GM12801 (cell line): ENCODE results near the gene CRNKL1.

Source experiments
- TF ChIP-seq, protein P1 (sequence below): IDR thresholded peaks from one replicate; pipeline ENCODE4 v1.5.1; 2011; ENCODE audit warnings: control low read depth; ENCODE audit not compliant: insufficient read length; ENCODE audit errors: extremely low read depth

CRNKL1 gene

DNA sequence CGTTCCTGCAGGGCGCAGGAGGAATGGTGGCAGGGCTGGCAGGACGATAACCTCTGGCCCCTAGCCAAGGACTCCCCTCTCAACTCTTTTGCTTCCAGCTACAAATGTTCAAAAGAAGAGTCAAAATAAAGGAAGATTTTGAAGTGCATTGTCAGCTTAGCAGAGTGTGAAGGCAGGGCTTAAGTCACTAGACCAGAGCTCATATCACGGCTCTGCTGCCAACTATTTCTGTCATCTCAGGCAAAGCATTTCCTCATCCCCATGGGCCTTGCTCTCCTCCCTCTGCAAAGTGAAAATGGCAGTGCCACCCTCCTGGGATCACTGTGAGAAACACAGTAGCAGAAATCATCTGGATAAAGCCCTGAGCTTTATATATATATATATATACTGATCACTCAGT, 36.8 kb upstream of the CRNKL1 start:
- TF ChIP-seq, protein P1, sequence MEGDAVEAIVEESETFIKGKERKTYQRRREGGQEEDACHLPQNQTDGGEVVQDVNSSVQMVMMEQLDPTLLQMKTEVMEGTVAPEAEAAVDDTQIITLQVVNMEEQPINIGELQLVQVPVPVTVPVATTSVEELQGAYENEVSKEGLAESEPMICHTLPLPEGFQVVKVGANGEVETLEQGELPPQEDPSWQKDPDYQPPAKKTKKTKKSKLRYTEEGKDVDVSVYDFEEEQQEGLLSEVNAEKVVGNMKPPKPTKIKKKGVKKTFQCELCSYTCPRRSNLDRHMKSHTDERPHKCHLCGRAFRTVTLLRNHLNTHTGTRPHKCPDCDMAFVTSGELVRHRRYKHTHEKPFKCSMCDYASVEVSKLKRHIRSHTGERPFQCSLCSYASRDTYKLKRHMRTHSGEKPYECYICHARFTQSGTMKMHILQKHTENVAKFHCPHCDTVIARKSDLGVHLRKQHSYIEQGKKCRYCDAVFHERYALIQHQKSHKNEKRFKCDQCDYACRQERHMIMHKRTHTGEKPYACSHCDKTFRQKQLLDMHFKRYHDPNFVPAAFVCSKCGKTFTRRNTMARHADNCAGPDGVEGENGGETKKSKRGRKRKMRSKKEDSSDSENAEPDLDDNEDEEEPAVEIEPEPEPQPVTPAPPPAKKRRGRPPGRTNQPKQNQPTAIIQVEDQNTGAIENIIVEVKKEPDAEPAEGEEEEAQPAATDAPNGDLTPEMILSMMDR = no peak

DNA sequence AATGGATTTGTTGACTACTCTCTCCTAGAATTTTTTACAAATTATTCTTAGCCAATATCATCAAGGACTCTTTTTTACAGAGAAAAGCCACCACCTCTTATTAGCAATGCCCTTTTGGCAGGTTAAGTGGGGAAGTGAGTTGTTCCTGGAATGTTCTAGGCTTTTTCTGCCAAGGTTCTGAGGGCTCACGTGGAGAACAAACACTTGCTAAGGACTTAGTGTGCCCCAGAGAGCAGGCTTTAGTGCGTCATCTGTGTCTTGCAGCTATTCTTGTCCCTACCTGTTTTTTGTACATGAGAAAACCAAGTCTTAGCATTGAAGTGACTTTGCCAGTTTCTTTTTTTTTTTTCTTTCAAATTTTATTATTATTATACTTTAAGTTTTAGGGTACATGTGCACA, 33.5 kb upstream of the CRNKL1 start:
- TF ChIP-seq, protein P1 = no peak

DNA sequence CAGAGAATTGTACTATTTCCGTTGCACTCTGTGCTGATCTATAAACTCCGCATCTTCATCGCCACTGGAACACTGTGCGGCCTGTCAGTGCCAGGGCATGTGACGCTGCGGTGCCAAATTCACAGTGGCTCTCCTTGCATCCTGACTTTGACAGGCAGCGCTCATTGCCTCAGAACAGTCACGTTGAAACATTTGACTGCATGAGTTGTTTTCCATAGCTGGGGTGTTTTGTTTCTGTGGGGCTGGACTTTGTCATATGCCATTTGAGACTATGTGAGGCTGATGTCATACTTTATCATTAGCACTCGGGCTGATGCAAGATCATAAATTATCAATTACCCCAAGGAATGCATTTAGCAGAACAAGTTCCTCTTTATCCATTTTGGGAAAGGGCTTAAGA, 32.8 kb upstream of the CRNKL1 start:
- TF ChIP-seq, protein P1 = no peak

DNA sequence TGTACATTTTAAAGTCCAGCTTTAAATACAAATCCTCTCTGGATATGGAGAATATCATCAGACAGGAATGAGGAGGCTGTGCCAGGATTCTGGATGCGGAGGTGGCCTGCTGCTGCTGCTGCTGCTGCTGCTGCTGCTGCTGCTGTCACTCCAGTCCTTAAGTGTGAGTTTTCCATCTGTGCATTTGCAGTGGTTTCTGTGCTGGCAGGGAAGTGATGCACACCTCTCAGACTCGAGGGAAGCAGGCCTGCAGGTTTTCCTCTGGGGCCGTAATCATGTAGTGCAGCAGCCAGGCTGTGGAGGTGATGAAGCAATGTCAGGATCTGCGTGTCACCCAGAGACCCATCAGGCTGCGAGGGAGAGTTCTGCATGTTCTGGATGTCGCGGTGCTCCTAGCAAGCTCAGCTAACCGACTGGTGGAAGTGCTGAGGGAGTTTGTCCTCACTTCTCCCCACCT, 32.1 kb upstream of the CRNKL1 start:
- TF ChIP-seq, protein P1 = no peak

GRCh38 chr20:20083807-20084206, 31.5 kb upstream of the CRNKL1 start:
- TF ChIP-seq, protein P1 = no peak

DNA sequence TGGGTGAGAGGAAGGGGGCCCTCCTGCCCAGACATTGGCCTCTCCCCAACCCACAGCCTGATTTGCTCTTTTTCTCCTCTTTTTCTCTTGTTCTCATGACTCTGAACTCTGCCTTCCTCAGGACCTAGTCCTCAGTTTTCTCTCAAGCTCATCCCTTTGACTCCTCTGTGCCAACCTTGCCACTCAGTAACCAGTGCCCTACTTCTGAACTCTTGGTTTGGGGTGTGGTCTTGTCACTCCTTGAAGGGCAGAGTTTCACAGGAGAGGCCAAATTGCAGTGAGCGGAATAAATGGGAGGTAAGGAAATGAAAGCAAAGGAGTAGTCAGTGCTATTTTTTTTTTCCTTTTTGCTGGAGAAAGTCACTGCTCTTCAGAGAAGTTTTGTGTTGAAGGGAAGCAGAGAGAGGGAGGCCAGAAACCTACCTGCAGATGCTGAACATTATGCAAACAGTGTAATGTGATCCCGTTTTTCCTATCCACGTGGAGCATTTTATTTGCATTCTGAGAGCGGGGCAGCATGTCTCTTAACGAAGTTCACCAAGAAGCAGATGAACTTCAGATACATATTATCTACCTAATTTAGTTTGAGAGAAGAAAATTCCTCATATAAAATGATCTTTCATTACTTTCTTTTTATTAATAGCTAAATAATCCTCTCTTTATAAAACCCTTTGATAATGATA, 27.0 kb upstream of the CRNKL1 start:
- TF ChIP-seq, protein P1 = no peak

GRCh38 chr20:20078041-20078440, 25.8 kb upstream of the CRNKL1 start:
- TF ChIP-seq, protein P1 = no peak
